ENCODE results near the gene SLC36A1. TPM values are rescaled to one million over a fixed set of nuclear protein-coding genes. Genes with fewer than 3 reads are reported as not detected.

The SLC36A1 gene
- total and polyA plus RNA-seq, 2 donors (not counting 3 experiments of a cell fraction or from before 2014, with no cell fraction given) = 11.8 to 14.5 TPM

- FAIRE-seq (no peak), DNase-seq (ENCODE audit: low read depth, low spot score) (no peak)
- Histone ChIP-seq H4K20me1 (replicated peaks; ENCODE audit: control insufficient read depth, extremely low read depth, insufficient read depth, low read length) (no peaks in the 10 kb centered on the region), H3K4me2 (ENCODE audit: insufficient read depth, low read length) (no peak overlapping the region), H3K27me3 (ENCODE audit: control insufficient read depth in 2 of 2, insufficient read depth in 2 of 2, low read length in 2 of 2) (no peaks in the 10 kb centered on the region), H3K4me3 (replicated peaks in 1 of 3; ENCODE audit: insufficient read depth in 1 of 3, low read depth in 1 of 3, low read length in 3 of 3) (no peak overlapping the region), H3K9me3 (replicated peaks; ENCODE audit: control insufficient read depth, insufficient read depth, low read length) (no peaks in the 10 kb centered on the region), H3K27ac (ENCODE audit: insufficient read depth, low read depth, low read length) (no peak overlapping the region), H3K36me3 (ENCODE audit: control insufficient read depth in 2 of 2, extremely low read depth in 1 of 2, insufficient read depth in 2 of 2, low read length in 2 of 2) (peaks cover 0 to 2% of the 10 kb centered on the region in 2 experiments), H3K4me1 (ENCODE audit: control insufficient read depth, extremely low read depth, insufficient read depth, low read length) (no peaks in the 10 kb centered on the region), H2AFZ (ENCODE audit: low read depth, low read length) (no peak overlapping the region), H3K9ac (replicated peaks; ENCODE audit: extremely low read depth, insufficient read depth, low read length) (no peak overlapping the region), H3K79me2 (ENCODE audit: control insufficient read depth, insufficient read depth, low read length) (no peaks in the 10 kb centered on the region), H3K9me1 (replicated peaks; ENCODE audit: control insufficient read depth, extremely low read depth, insufficient read depth, low read length) (no peaks in the 10 kb centered on the region)
- ChIA-PET CTCF (interaction anchor here (0.8 to 1.0 kb wide), 2 partner anchors 24 to 29 kb away, joined by 3 read pairs; partner anchors contain the start of gene SLC36A1), POLR2A (no interaction called here)
- TF ChIP-seq MYC (IDR thresholded peaks at IDR 0.05; ENCODE audit: low read depth, low read length) = no peak
- TF ChIP-seq MAX (IDR thresholded peaks at IDR 0.05; ENCODE audit: insufficient read depth, insufficient read length) = no peak
- no peak for TF ChIP-seq POLR2AphosphoS5 (IDR thresholded peaks at IDR 0.05; ENCODE audit: insufficient read depth, low read depth, low read length)
- no peak for TF ChIP-seq CTCF (IDR thresholded peaks at IDR 0.05; ENCODE audit: extremely low read depth in 1 of 2, insufficient read depth in 1 of 2, low read depth in 1 of 2, low read length in 2 of 2)
- no TSS peak for BruUV-seq (replicated peaks)
- intact Hi-C loops (cut with micrococcal nuclease) = no loop called here
- dilution Hi-C loops (cut with MboI; ENCODE audit: extremely low pct_ligation_motif_present, low sequenced_read_pairs) = no loop called here
These were observed 23.9 kb downstream of the SLC36A1 start for GRCh38 chr5:151471276-151471675.

- POLR2A ChIA-PET = no interaction called here
- H3K36me3 ChIP-seq (ENCODE audit: control insufficient read depth in 2 of 2, extremely low read depth in 1 of 2, insufficient read depth in 2 of 2, low read length in 2 of 2) = no peaks in the 10 kb centered on the region
- no peak for DNase-seq (ENCODE audit: low read depth, low spot score)
- dilution Hi-C loops (cut with MboI; ENCODE audit: extremely low pct_ligation_motif_present, low sequenced_read_pairs) (no loop called here), intact Hi-C loops (cut with micrococcal nuclease) (no loop called here)
- H2AFZ ChIP-seq (ENCODE audit: low read depth, low read length) = no peak overlapping the region
- peaks cover 2% of the 10 kb centered on the region for H3K4me1 ChIP-seq (ENCODE audit: control insufficient read depth, extremely low read depth, insufficient read depth, low read length)
- H3K9ac ChIP-seq (replicated peaks; ENCODE audit: extremely low read depth, insufficient read depth, low read length) = no peak overlapping the region
- no peak overlapping the region for H3K4me3 ChIP-seq (replicated peaks in 1 of 3; ENCODE audit: insufficient read depth in 1 of 3, low read depth in 1 of 3, low read length in 3 of 3)
- CTCF ChIA-PET = no interaction called here
- no peaks in the 10 kb centered on the region for H3K79me2 ChIP-seq (ENCODE audit: control insufficient read depth, insufficient read depth, low read length)
- TF ChIP-seq GATA2 (IDR thresholded peaks at IDR 0.05; ENCODE audit: insufficient read depth, insufficient read length, low read depth, low read length) (no peak), MAX (IDR thresholded peaks at IDR 0.05; ENCODE audit: insufficient read depth, insufficient read length) (no peak), POLR2AphosphoS5 (IDR thresholded peaks at IDR 0.05; ENCODE audit: insufficient read depth, low read depth, low read length) (no peak), POLR2A (IDR thresholded peaks at IDR 0.05; ENCODE audit: low read depth, low read length) (no peak), CTCF (IDR thresholded peaks at IDR 0.05; ENCODE audit: extremely low read depth in 1 of 2, insufficient read depth in 1 of 2, low read depth in 1 of 2, low read length in 2 of 2) (no peak), EZH2 (IDR thresholded peaks at IDR 0.05; ENCODE audit: borderline replicate concordance, low read depth, low read length, severe bottlenecking) (no peak), JUN (IDR thresholded peaks at IDR 0.05; ENCODE audit: borderline replicate concordance, insufficient read depth, insufficient read length, low read depth) (no peak), FOS (IDR thresholded peaks at IDR 0.05; ENCODE audit: borderline replicate concordance, insufficient read depth, low read length) (no peak), MYC (IDR thresholded peaks at IDR 0.05; ENCODE audit: low read depth, low read length) (no peak)
- no peaks in the 10 kb centered on the region for H3K9me3 ChIP-seq (replicated peaks; ENCODE audit: control insufficient read depth, insufficient read depth, low read length)
- H3K27ac ChIP-seq (ENCODE audit: insufficient read depth, low read depth, low read length) = no peak overlapping the region
- H3K27me3 ChIP-seq (ENCODE audit: control insufficient read depth in 2 of 2, insufficient read depth in 2 of 2, low read length in 2 of 2) = no peaks in the 10 kb centered on the region
- no peaks in the 10 kb centered on the region for H3K9me1 ChIP-seq (replicated peaks; ENCODE audit: control insufficient read depth, extremely low read depth, insufficient read depth, low read length)
- no peak overlapping the region for H3K4me2 ChIP-seq (ENCODE audit: insufficient read depth, low read length)
- no peak for FAIRE-seq
- BruUV-seq (replicated peaks) = no TSS peak
- H4K20me1 ChIP-seq (replicated peaks; ENCODE audit: control insufficient read depth, extremely low read depth, insufficient read depth, low read length) = no peaks in the 10 kb centered on the region
These were observed 27.4 kb downstream of the SLC36A1 start for GRCh38 chr5:151474799-151475198.

Data from endothelial cell of umbilical vein (primary cell).